K562 (cell line): Measurements from ENCODE around the gene NT5DC1. TPM values are rescaled to one million over a fixed set of nuclear protein-coding genes. Genes with fewer than 3 reads are reported as not detected.

Experiments used
- ATAC-seq: fragments of 200-7000 bp; cut with Tn5 transposase; 3 replicates; pipeline ENCODE4 v1.9.1; 2020; ENCODE audit warnings: moderate library complexity
- BruUV-seq: library from RNA; stranded (reverse); fragments of 400-500 nt; replicated peaks from 2 replicates; lab custom pipeline; 2021; lab: Mats Ljungman, UMichigan
- CTCF ChIA-PET: fragments of 300-600 bp; formaldehyde crosslinking; extraction: SDS; loops from one replicate; lab custom pipeline; 2021; ENCODE audit warnings: low intra/inter-chr PET ratio; lab: Yijun Ruan, JAX
- POLR2A ChIA-PET: fragments of 300-600, 350-650 bp; sonication (Branson Sonifier 250); formaldehyde crosslinking; extraction: SDS; loops from one replicate; lab custom pipeline; 2021; ENCODE audit warnings: antibody characterized with exemption, inconsistent platforms; lab: Yijun Ruan, JAX
- DNase-seq, 4 experiments: peaks; one replicate each; pipeline versions ENCODE4 v3.0.0 to v3.0.0-alpha.2; 2011 to 2018; ENCODE audit warnings: low spot score in 3 of 4, mixed read lengths in 3 of 4; ENCODE audit errors: extremely low read depth in 1 of 4
- FAIRE-seq: peaks from 2 replicates; lab custom pipeline; 2011; peaks lifted over from hg19 to GRCh38; lab: Jason Lieb, UNC
- H2AFZ ChIP-seq: 2 replicates; pipeline ENCODE4 v1.6.0; 2011; ENCODE audit warnings: low read depth, low read length, control low read depth, inconsistent platforms
- H3K27ac ChIP-seq: fragments of 200-600 bp; 3 replicates; pipeline ENCODE4 v1.8.0; 2011; ENCODE audit warnings: low read depth, mild to moderate bottlenecking, control low read depth, inconsistent platforms, low read length, moderate library complexity, mixed read lengths; ENCODE audit errors: extremely low read depth
- H3K27me3 ChIP-seq, 2 experiments: fragments of 300-600 bp in 1 of 2; 2 replicates in 1 of 2; 3 replicates in 1 of 2; pipeline versions ENCODE4 v1.6.0 to v1.8.0; 2011; ENCODE audit warnings: inconsistent platforms in 2 of 2, low read length in 2 of 2, mild to moderate bottlenecking in 1 of 2, mixed read lengths in 1 of 2, moderate library complexity in 1 of 2; ENCODE audit not compliant: control insufficient read depth in 2 of 2, insufficient read depth in 2 of 2
- H3K36me3 ChIP-seq: fragments of 300-600 bp; 3 replicates; pipeline ENCODE4 v1.8.0; 2011; ENCODE audit warnings: mild to moderate bottlenecking, low read length, inconsistent platforms; ENCODE audit not compliant: control insufficient read depth, insufficient read depth
- H3K4me1 ChIP-seq, 2 experiments: fragments of 200-600 bp in 1 of 2; replicated peaks in 1 of 2; 2 replicates in 1 of 2; 3 replicates in 1 of 2; pipeline versions ENCODE4 v1.5.1 to v1.8.0; 2011; ENCODE audit warnings: inconsistent platforms in 2 of 2, low read length in 2 of 2, mild to moderate bottlenecking in 1 of 2, mixed read lengths in 1 of 2, moderate library complexity in 1 of 2; ENCODE audit not compliant: control insufficient read depth in 2 of 2, insufficient read depth in 2 of 2
- H3K4me2 ChIP-seq: 2 replicates; pipeline ENCODE4 v1.6.1; 2011; ENCODE audit warnings: low read length, control low read depth, inconsistent platforms, mixed read lengths; ENCODE audit not compliant: insufficient read depth
- H3K4me3 ChIP-seq: fragments of 200-600 bp; sonication (generic), shearing (Covaris generic); 2 replicates; pipeline ENCODE4 v1.5.1; 2016; ENCODE audit warnings: control low read depth, inconsistent platforms
- H3K79me2 ChIP-seq: fragments of 200-600 bp; 3 replicates; pipeline ENCODE4 v1.8.0; 2011; ENCODE audit warnings: low read length, inconsistent platforms; ENCODE audit not compliant: control insufficient read depth, insufficient read depth
- H3K9ac ChIP-seq, 2 experiments: 2 replicates each; pipeline versions ENCODE4 v1.6.0 to v1.6.1; 2011; ENCODE audit warnings: low read depth in 2 of 2, low read length in 2 of 2, control low read depth in 1 of 2, inconsistent platforms in 1 of 2, mild to moderate bottlenecking in 1 of 2, mixed read lengths in 1 of 2; ENCODE audit not compliant: insufficient read depth in 1 of 2
- H3K9me1 ChIP-seq: one replicate; pipeline ENCODE4 v1.6.0; 2011; ENCODE audit warnings: inconsistent platforms, mild to moderate bottlenecking, low read length, moderate library complexity; ENCODE audit not compliant: control insufficient read depth, insufficient read depth
- H3K9me3 ChIP-seq: replicated peaks from 2 replicates; pipeline ENCODE4 v1.5.1; 2011; ENCODE audit warnings: low read depth, low read length, inconsistent platforms; ENCODE audit not compliant: control insufficient read depth, insufficient read depth
- H4K20me1 ChIP-seq: replicated peaks from 2 replicates; pipeline ENCODE4 v1.6.1; 2011; ENCODE audit warnings: low read length, inconsistent platforms, mixed read lengths; ENCODE audit not compliant: control insufficient read depth, insufficient read depth
- ATF1 ChIP-seq, 2 experiments: fragments of 450-650 bp in 1 of 2; IDR thresholded peaks; 2 replicates each; pipeline ENCODE4 v1.6.1; 2016; ENCODE audit warnings: missing compliant biosample characterization in 1 of 2, missing genetic modification characterization in 1 of 2
- BMI1 ChIP-seq: fragments of 150-350 bp; IDR thresholded peaks from 2 replicates; pipeline ENCODE4 v1.6.1; 2014; ENCODE audit warnings: low read length
- CREB1 ChIP-seq, 2 experiments: sonication (generic) in 1 of 2; formaldehyde crosslinking in 1 of 2; IDR thresholded peaks; 2 replicates each; pipeline versions ENCODE4 v1.6.1 to v1.8.0; 2012 to 2022; ENCODE audit warnings: inconsistent platforms in 1 of 2, mild to moderate bottlenecking in 1 of 2, missing genetic modification reagents in 1 of 2, moderate library complexity in 1 of 2
- CREM ChIP-seq: IDR thresholded peaks from 2 replicates; pipeline ENCODE4 v1.6.1; 2014; ENCODE audit warnings: antibody characterized with exemption, low read depth
- CSDE1 ChIP-seq, 2 experiments: fragments of 450-650 bp; IDR thresholded peaks; 2 replicates each; pipeline ENCODE4 v1.6.1; 2016; ENCODE audit warnings: mild to moderate bottlenecking in 1 of 2
- KDM1A ChIP-seq, 2 experiments: fragments of 450-650 bp; IDR thresholded peaks; 2 replicates each; pipeline ENCODE4 v1.6.1; 2016; ENCODE audit warnings: mild to moderate bottlenecking in 2 of 2
- NFYB ChIP-seq: IDR thresholded peaks from 2 replicates; pipeline ENCODE4 v1.6.1; 2011; ENCODE audit warnings: mild to moderate bottlenecking, moderate library complexity; ENCODE audit not compliant: insufficient read length; ENCODE audit errors: extremely low read depth
- PBX2 ChIP-seq, 2 experiments: IDR thresholded peaks in 1 of 2; conservative IDR thresholded peaks in 1 of 2; 2 replicates each; pipeline ENCODE4 v1.6.1; 2016; ENCODE audit warnings: low read depth in 2 of 2, mild to moderate bottlenecking in 1 of 2, missing compliant biosample characterization in 1 of 2, missing genetic modification characterization in 1 of 2, moderate library complexity in 1 of 2
- PKNOX1 ChIP-seq: fragments of 450-650 bp; IDR thresholded peaks from 2 replicates; pipeline ENCODE4 v1.6.1; 2016
- RAD21 ChIP-seq, 2 experiments: fragments of 250-450 bp in 1 of 2; fragments of 450-650 bp in 1 of 2; sonication (Bioruptor Pico) in 1 of 2; formaldehyde crosslinking in 1 of 2; IDR thresholded peaks in 1 of 2; conservative IDR thresholded peaks in 1 of 2; 2 replicates each; pipeline versions ENCODE4 v1.4.0 to v1.8.0; 2020 to 2022; ENCODE audit warnings: mild to moderate bottlenecking in 2 of 2, moderate library complexity in 1 of 2
- RBM25 ChIP-seq: fragments of 200-400 bp; formaldehyde crosslinking; IDR thresholded peaks from 2 replicates; pipeline ENCODE4 v1.6.1; 2018; ENCODE audit warnings: low read length, low read depth, moderate library complexity; ENCODE audit not compliant: severe bottlenecking
- RCOR1 ChIP-seq, 2 experiments: IDR thresholded peaks; 2 replicates each; pipeline ENCODE4 v1.6.1; 2012; ENCODE audit warnings: low read depth in 2 of 2, low read length in 2 of 2, borderline replicate concordance in 1 of 2, improper control_type of control experiment in 1 of 2
- RFX1 ChIP-seq: fragments of 450-650 bp; IDR thresholded peaks from 2 replicates; pipeline ENCODE4 v1.6.1; 2016; ENCODE audit warnings: mild to moderate bottlenecking, moderate library complexity
- RFX5 ChIP-seq: IDR thresholded peaks from 2 replicates; pipeline ENCODE4 v1.6.1; 2011; ENCODE audit warnings: low read depth, mild to moderate bottlenecking, improper control_type of control experiment, low read length
- SRSF1 ChIP-seq: fragments of 200-400 bp; formaldehyde crosslinking; IDR thresholded peaks from 2 replicates; pipeline ENCODE4 v1.6.1; 2017; ENCODE audit warnings: mild to moderate bottlenecking, low read depth, low read length, moderate library complexity
- ZZZ3 ChIP-seq: fragments of 450-650 bp; IDR thresholded peaks from 2 replicates; pipeline ENCODE4 v1.6.1; 2016; ENCODE audit warnings: antibody characterized with exemption, mild to moderate bottlenecking, moderate library complexity
- WGBS: fragments of 100-300 bp; shearing (Covaris generic); methylation state at CpG from one replicate; pipeline ENCODE4 v1.1.6; 2016; ENCODE audit warnings: low coverage, mixed read lengths; ENCODE audit not compliant: insufficient coverage; ENCODE audit errors: missing lambda C conversion rate; 5-methylcytosine and 5-hydroxymethylcytosine counted together
- in situ Hi-C: fragments of 300-500 bp; cut with MboI; formaldehyde crosslinking; loops from 4 replicates; pipeline ENCODE4 v1.15.0; 2018; ENCODE audit warnings: inconsistent platforms, mixed read lengths
- intact Hi-C: fragments of 100-400 bp; cut with micrococcal nuclease; formaldehyde crosslinking; loops from 2 replicates; pipeline ENCODE4 v1.14.2; 2022
- polyA plus RNA-seq, 8 experiments: library from polyadenylated mRNA; depleted of rRNA in 4 of 8; stranded (reverse) in 5 of 8; unstranded in 3 of 8; fragments of >200 nt; fragmentation: Nextera tagmentation in 2 of 8; fragmentation: Illumina TruSeq in 1 of 8; extraction: Ambion mirVana in 2 of 8; extraction: Trizol in 1 of 8; gene quantifications; 2 replicates each; pipeline versions ENCODE4 v1.2.1 to v1.2.3, GENCODE V29; 2011 to 2014; ENCODE audit warnings: inconsistent platforms in 1 of 8, missing spikeins in 1 of 8
- total RNA-seq, 7 experiments: library from RNA; depleted of rRNA in 6 of 7; stranded (reverse); fragments of >200 nt in 6 of 7; fragmentation: Illumina TruSeq in 2 of 7; extraction: Trizol in 2 of 7; gene quantifications; 2 replicates each; pipeline versions ENCODE4 v1.2.1 to v1.2.3, GENCODE V29; 2011 to 2021; ENCODE audit warnings: low replicate concordance in 1 of 7

NT5DC1 gene
- total and polyA plus RNA-seq, 9 of the 15 experiments (the other 6 are each of a cell fraction or from before 2014, with no cell fraction given), result 4.9 to 28.5 (median 16.3) TPM

- in situ Hi-C loops (no loop called here), intact Hi-C loops (no loop called here)
- no peaks in the 10 kb centered on the region for H3K27me3 ChIP-seq
- peak; percentile 35 to 54 (median 45) for DNase-seq
- ChIA-PET CTCF (no interaction called here), POLR2A (interaction anchor here (1.2 kb wide), 2 partner anchors 11 to 25 kb away, joined by 3 to 4 read pairs; partner anchors contain the start of gene TSPYL4)
- H3K36me3 ChIP-seq, result no peaks in the 10 kb centered on the region
- 67% methylated on average over 15 of the region's 17 CpGs for WGBS
- H3K9me3 ChIP-seq, result no peaks in the 10 kb centered on the region
- peak; percentile 73 for FAIRE-seq
- no peaks in the 10 kb centered on the region for H3K4me1 ChIP-seq
- no peaks in the 10 kb centered on the region for H4K20me1 ChIP-seq
- H3K9me1 ChIP-seq, result no peaks in the 10 kb centered on the region
- H3K27ac ChIP-seq, result no peak overlapping the region
- no peaks in the 10 kb centered on the region for H3K79me2 ChIP-seq
- no peak overlapping the region for H3K4me3 ChIP-seq
- H3K9ac ChIP-seq, result peak overlapping the region in 1 of 2 experiments; percentile 18; a peak in 1 of 4 replicates
- peak; percentile 87 for ATAC-seq
- TF ChIP-seq ZZZ3 (no peak), RFX5 (peak; percentile 95), RAD21 (CRISPR knock-in tag; conservative IDR thresholded peaks at IDR 0.05 in 1 of 2, IDR thresholded peaks at IDR 0.05 in 1 of 2) (no peak), BMI1 (peak; percentile 70; the same call in 1 of the 2 replicates), CREM (peak; percentile 96), PKNOX1 (peak; percentile 91), ATF1 (CRISPR knock-in tag; IDR thresholded peaks at IDR 0.05) (peak; percentile 41; the same call in 1 of the 2 replicates), ATF1 (tag; IDR thresholded peaks at IDR 0.05) (peak; percentile 85), RFX1 (peak; percentile 97), CSDE1 (IDR thresholded peaks at IDR 0.05) (peak in 1 of 2 experiments; percentile 88; a peak in 2 of 4 replicates), CREB1 (IDR thresholded peaks at IDR 0.05) (peak; percentile 83), CREB1 (CRISPR knock-in tag; IDR thresholded peaks at IDR 0.05) (peak; percentile 72), PBX2 (CRISPR knock-in tag; IDR thresholded peaks at IDR 0.05; ENCODE audit: low read depth) (no peak), PBX2 (tag; conservative IDR thresholded peaks at IDR 0.05; ENCODE audit: low read depth) (peak; percentile 74), RCOR1 (IDR thresholded peaks at IDR 0.05; ENCODE audit: borderline replicate concordance in 1 of 2, low read depth in 2 of 2, low read length in 2 of 2) (peak in 1 of 2 experiments; percentile 65; a peak in 1 of 4 replicates), KDM1A (IDR thresholded peaks at IDR 0.05) (0 out of 4 replicates have a peak, but pooled peaks of 1 of the 2 experiments have one; percentile 6), SRSF1 (no peak), RBM25 (no peak), NFYB (peak; percentile 76)
- TF ChIP-seq, all 486 proteins: peak for 12
- Histone ChIP-seq H3K4me2 (no peak overlapping the region), H2AFZ (no peak overlapping the region)
- BruUV-seq, result no TSS peak
These were observed 128.7 kb downstream of the NT5DC1 start for GRCh38 chr6:116229287-116229913.
